ENCODE measurements around the gene CELSR1. TPM values are rescaled to one million over a fixed set of nuclear protein-coding genes. Genes with fewer than 3 reads are reported as not detected.
A peak's percentile ranks its signal among the peaks of the same experiment; 100 is the strongest.

Gene CELSR1
- total RNA-seq, 1 experiment from 2014 or later: 5.3 TPM

GRCh38 chr22:46547179-46547882 lies 9.9 kb upstream of the CELSR1 start:
- peak; percentile 81 for DNase-seq
- Histone ChIP-seq H3K27me3 (ENCODE audit: control insufficient read depth, insufficient read depth, low read length) (no peaks in the 10 kb centered on the region), H3K4me3 (ENCODE audit: insufficient read depth, low read depth, low read length) (no peak overlapping the region), H3K36me3 (replicated peaks; ENCODE audit: control insufficient read depth, insufficient read depth, low read length) (no peaks in the 10 kb centered on the region)

DNA sequence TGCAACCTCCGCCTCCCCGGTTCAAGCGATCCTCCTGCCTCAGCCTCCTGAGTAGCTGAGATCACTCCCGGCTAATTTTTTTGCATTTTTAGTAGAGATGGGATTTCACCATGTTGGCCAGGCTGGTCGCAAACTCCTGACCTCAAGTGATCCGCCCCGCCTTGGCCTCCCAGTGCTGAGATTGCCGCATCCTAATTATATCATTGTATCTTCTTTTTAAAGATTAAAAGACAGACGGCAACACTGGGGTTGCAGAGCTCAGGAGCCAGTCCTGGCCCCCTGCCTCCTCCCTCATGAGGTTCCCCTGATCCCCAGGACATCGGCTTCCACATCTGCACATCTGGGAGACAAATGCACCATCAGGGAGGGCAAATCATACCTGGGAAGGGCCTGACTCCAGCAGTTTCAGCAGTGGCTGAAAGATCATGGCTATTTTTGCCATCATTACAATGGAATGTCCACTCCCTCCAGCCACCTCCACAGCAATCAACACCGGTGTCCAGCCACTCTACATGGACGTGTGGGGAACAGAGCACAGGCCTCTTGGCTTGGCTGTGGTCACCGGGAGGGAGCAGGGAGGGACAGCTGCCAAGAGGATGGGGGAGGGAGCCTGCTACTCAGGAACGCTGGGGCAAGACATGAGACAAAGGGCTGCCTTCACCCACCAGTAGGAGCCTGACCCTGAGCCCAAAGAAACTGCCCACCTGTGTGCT lies 9.2 kb upstream of the CELSR1 start:
- Histone ChIP-seq H3K36me3 (replicated peaks; ENCODE audit: control insufficient read depth, insufficient read depth, low read length) (no peaks in the 10 kb centered on the region), H3K27me3 (ENCODE audit: control insufficient read depth, insufficient read depth, low read length) (no peaks in the 10 kb centered on the region), H3K4me3 (ENCODE audit: insufficient read depth, low read depth, low read length) (no peak overlapping the region)
- DNase-seq: peak; percentile 54

DNA sequence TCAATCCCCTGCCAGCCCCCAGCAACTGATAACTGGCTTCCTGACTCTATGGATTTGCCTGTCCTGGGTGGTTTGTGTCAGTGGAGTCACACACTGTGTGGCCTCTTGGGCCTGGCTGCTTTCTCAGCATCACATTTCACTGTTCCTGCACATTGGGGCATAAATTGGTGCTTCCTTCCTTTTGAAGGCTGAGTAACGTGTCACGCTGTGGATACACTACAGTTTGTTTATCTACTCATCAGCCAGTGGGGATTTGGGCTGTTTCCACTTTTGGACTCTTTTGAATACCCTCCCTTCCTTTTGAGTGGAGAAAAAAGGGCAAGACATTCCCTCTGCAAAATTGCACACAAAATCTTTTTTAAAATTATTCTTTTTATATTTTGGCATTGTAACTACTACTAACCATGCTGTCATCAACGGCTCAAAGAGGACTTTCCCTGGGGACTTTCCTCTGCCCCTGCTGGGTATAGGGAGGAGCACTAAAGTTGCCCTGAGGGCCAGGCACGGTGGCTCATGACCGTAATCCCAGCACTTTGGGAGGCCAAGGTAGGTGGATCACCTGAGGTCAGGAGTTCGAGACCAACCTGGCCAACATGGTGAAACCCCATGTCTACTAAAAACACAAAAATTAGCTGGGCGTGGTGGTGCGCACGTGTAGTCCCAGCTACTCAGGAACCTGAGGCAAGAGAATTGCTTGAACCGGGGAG lies 7.8 kb upstream of the CELSR1 start:
- no peak for DNase-seq
- no peaks in the 10 kb centered on the region for H3K27me3 ChIP-seq (ENCODE audit: control insufficient read depth, insufficient read depth, low read length)
- no peak overlapping the region for H3K4me3 ChIP-seq (ENCODE audit: insufficient read depth, low read depth, low read length)
- no peaks in the 10 kb centered on the region for H3K36me3 ChIP-seq (replicated peaks; ENCODE audit: control insufficient read depth, insufficient read depth, low read length)

DNA sequence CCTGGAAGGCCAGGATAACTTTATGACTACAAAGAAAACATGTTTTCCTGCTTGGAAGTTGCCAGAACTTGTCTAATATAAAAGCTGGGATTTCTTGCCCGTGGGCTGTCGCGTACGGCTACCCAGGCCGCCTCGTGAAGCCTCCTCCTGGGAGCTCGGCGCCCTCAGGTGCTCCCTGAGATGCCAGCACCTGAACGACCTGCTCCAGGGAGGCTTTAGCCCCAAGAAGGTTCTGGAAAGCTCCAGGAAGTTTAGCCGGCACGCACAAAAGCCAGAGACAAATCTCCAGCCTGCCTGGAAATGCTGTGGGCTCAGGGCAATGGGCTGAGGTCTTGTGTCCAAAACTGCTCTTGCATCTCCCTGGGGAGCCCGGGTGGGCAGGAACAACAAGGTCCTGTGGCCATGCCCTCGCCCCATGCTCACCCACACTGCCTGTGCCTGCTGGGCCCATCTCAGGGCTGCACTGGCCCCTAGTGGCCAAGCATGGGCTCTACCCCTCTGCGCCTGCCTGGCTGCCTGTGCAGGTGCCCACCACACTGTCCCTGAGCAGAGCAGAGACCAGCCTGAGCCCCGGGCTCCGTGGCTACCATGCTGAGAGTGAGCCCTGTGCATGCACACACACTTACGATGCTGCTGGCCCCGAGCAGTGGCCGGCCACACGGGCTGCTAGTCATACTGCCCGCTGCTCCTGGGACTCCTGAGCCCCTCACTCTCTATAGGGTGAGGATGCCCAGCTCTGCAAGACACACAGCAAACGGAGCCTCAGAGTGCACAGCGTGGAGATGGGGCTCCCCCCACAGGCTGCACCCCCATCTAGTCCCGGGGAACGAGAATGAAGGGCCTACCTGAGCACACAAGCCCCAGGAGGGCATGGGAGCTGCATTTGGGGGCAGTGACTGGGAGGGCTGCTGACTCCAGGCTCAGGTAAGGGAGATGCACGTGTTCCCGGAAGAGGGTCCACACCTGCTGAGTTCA lies 4.9 kb upstream of the CELSR1 start:
- Histone ChIP-seq H3K27me3 (ENCODE audit: control insufficient read depth, insufficient read depth, low read length) (peaks cover 20% of the 10 kb centered on the region), H3K4me3 (ENCODE audit: insufficient read depth, low read depth, low read length) (no peak overlapping the region), H3K36me3 (replicated peaks; ENCODE audit: control insufficient read depth, insufficient read depth, low read length) (no peaks in the 10 kb centered on the region)
- peak; percentile 98 for DNase-seq

GRCh38 chr22:46541536-46541935 lies 4.1 kb upstream of the CELSR1 start:
- H3K4me3 ChIP-seq (ENCODE audit: insufficient read depth, low read depth, low read length): no peak overlapping the region
- no peak for DNase-seq
- no peaks in the 10 kb centered on the region for H3K36me3 ChIP-seq (replicated peaks; ENCODE audit: control insufficient read depth, insufficient read depth, low read length)
- peaks cover 22% of the 10 kb centered on the region for H3K27me3 ChIP-seq (ENCODE audit: control insufficient read depth, insufficient read depth, low read length)

- no peak for DNase-seq
- Histone ChIP-seq H3K36me3 (replicated peaks; ENCODE audit: control insufficient read depth, insufficient read depth, low read length) (no peaks in the 10 kb centered on the region), H3K4me3 (ENCODE audit: insufficient read depth, low read depth, low read length) (no peak overlapping the region), H3K27me3 (ENCODE audit: control insufficient read depth, insufficient read depth, low read length) (peaks cover 27% of the 10 kb centered on the region)
Measured at GRCh38 chr22:46540874-46541273, 3.5 kb upstream of the CELSR1 start.

DNA sequence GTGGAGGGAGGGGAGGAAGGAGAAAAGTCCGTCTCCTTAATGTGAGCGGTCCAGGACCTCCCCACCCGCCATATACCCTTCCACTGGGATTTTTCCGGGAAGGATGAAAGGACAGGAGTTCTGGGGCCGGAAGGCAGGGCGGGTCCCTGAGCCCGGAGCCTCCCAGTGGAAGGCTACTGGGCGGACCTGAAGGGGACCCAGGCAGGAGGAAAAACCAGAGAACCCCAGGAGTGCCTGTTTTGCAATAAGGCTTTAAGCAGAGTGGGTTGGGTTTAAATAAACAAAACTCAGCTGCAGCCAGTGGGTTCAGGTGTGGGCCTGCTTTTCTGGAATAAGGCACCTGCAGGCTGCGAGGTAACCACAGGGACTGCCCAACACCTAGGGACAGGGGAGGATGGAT lies 1.7 kb upstream of the CELSR1 start:
- Histone ChIP-seq H3K36me3 (replicated peaks; ENCODE audit: control insufficient read depth, insufficient read depth, low read length) (no peaks in the 10 kb centered on the region), H3K27me3 (ENCODE audit: control insufficient read depth, insufficient read depth, low read length) (peaks cover 33% of the 10 kb centered on the region), H3K4me3 (ENCODE audit: insufficient read depth, low read depth, low read length) (no peak overlapping the region)
- DNase-seq: no peak

- Histone ChIP-seq H3K27me3 (ENCODE audit: control insufficient read depth, insufficient read depth, low read length) (peaks cover 33% of the 10 kb centered on the region), H3K4me3 (ENCODE audit: insufficient read depth, low read depth, low read length) (peak overlapping the region; percentile 56), H3K36me3 (replicated peaks; ENCODE audit: control insufficient read depth, insufficient read depth, low read length) (no peaks in the 10 kb centered on the region; the same call in 1 of the 2 replicates)
- DNase-seq: no peak
Measured at GRCh38 chr22:46538814-46539160, 1.4 kb upstream of the CELSR1 start.

DNA sequence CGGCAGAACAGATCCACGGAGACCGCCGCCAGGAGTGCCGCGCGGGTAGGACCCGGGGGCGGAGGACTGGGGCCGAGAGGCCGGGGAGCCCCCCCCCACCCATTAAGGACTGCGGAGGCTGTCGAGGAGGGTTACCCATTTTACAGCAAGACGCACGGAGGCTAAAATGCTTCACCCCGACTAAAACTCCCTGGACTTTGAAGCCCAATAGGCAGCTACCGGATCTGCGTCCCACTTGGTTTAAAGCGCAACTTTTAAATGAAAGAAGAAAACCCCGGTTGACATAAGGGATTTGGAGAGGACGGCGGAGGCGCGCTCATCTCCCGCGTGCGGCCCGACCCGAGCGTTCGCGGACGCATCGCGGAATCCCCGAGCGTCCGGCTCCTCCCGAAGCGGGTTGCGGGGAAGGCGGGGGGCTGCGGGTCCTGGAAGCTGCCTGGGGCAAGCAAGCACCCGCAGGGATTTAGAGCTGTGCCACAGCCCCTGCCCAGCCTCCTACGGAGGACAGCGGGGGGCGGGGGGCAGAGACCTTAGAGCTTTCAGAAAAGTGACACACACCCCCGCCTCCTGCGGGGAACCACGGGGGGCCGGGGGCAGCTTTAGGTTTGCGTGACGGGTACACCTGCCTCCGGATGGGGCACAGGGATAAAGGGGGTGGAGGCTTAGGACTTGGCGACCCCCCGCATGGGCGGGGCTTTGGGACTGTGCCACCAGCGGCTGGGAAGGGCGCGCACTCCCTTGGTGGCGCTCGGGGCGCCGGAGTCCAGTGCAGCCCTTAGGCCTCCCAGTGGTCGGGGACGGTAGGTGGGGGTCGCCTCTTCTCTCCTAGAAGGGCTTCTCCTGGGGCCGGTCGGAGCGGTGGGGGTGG lies 760 bp upstream of the CELSR1 start:
- Histone ChIP-seq H3K27me3 (ENCODE audit: control insufficient read depth, insufficient read depth, low read length) (peaks cover 33% of the 10 kb centered on the region), H3K36me3 (replicated peaks; ENCODE audit: control insufficient read depth, insufficient read depth, low read length) (no peaks in the 10 kb centered on the region; the same call in 1 of the 2 replicates), H3K4me3 (ENCODE audit: insufficient read depth, low read depth, low read length) (peak overlapping the region; percentile 56)
- peak; percentile 85 for DNase-seq

DNA sequence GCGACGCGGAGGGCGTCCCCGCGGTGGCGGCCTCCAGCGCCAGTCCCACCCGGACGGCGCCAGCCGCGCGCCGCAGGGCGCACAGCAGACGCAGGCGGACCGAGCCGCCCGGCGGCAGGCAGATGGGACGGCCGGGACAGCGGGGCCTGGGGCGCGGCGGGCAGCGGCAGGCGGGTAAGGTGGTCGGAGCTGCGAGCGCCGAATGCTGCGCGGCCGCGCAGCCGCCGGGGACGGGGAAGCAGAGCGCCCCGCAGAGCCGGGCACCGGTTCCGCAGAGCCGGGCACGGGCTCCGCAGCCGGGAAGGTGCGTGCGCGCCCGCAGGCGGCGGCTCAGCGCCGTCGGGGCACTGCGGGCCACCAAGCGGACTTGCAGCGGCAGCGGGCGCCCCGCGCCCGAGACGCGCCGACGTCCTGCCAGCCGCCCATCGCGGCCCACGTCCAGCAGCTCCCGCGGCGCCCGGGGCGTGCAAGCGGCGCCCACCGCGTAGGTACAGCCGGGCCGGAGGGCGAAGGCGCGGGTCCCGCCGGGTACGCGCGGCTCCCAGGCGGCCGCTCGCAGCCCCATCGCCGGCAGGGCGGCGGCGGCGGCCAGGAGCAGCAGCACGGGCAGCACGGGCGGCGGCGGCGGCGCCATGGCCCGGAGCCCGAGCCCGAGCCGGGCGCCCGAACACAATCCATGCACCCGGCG lies 739 bp downstream of the CELSR1 start:
- DNase-seq: peak; percentile 88
- Histone ChIP-seq H3K36me3 (replicated peaks; ENCODE audit: control insufficient read depth, insufficient read depth, low read length) (no peaks in the 10 kb centered on the region; the same call in 1 of the 2 replicates), H3K4me3 (ENCODE audit: insufficient read depth, low read depth, low read length) (peak overlapping the region; percentile 40), H3K27me3 (ENCODE audit: control insufficient read depth, insufficient read depth, low read length) (peaks cover 33% of the 10 kb centered on the region)

- Histone ChIP-seq H3K36me3 (replicated peaks; ENCODE audit: control insufficient read depth, insufficient read depth, low read length) (no peaks in the 10 kb centered on the region; the same call in 1 of the 2 replicates), H3K4me3 (ENCODE audit: insufficient read depth, low read depth, low read length) (peak overlapping the region; percentile 40; the same call in 1 of the 2 replicates), H3K27me3 (ENCODE audit: control insufficient read depth, insufficient read depth, low read length) (peaks cover 33% of the 10 kb centered on the region)
- no peak for DNase-seq
Measured at GRCh38 chr22:46535876-46536536, 1.4 kb downstream of the CELSR1 start.

DNA sequence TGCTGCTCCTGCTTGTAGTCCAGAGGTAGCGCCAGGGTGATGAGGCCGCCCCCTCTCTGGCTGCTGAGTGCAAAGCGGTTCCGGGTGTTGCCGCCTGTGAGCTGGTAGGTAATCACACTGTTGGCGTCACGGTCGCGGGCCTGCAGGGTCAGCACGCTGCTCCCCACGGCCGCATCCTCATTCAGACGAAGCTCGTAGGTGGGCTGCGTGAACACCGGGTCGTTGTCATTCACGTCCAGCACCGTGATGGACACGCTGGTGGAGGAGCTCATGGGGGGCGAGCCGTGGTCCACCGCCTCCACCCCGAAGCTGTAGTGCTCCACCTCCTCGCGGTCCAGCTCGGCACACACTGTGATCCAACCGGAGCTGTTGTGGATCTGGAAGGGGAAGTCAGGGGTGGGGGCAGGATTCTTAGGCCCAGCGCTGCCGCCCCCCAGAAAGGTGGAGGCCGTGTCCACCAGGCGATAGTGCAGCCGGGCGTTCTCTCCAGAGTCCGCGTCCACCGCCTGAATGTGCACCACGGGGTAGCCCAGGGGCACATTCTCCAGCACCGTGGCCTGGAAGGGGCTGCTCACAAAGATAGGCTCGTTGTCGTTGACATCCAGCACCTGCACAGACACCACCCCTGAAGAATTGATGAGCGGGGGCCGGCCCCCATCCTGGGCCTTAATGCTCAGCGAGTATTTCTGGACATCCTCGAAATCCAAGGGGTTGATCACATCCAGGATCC lies 2.4 kb downstream of the CELSR1 start:
- no peak for DNase-seq
- Histone ChIP-seq H3K4me3 (ENCODE audit: insufficient read depth, low read depth, low read length) (no peak overlapping the region), H3K27me3 (ENCODE audit: control insufficient read depth, insufficient read depth, low read length) (peaks cover 33% of the 10 kb centered on the region), H3K36me3 (replicated peaks; ENCODE audit: control insufficient read depth, insufficient read depth, low read length) (no peaks in the 10 kb centered on the region; the same call in 1 of the 2 replicates)
